PC-3 (cell line): ENCODE data around the gene RBFOX2.

Source experiments
- CTCF ChIP-seq: fragments of 300-600 bp; sonication (generic); conservative IDR thresholded peaks from 2 replicates; pipeline ENCODE4 v1.5.1; 2017; ENCODE audit warnings: antibody characterized with exemption, low read depth, mild to moderate bottlenecking, low read length
- EZH2 ChIP-seq: fragments of 300-600 bp; sonication (generic); IDR thresholded peaks from one replicate; pipeline ENCODE4 v1.6.1; 2017; ENCODE audit warnings: antibody characterized with exemption, mild to moderate bottlenecking, low read length; ENCODE audit not compliant: unreplicated experiment
- EZH2phosphoT487 ChIP-seq: fragments of 300-600 bp; sonication (generic); IDR thresholded peaks from 2 replicates; pipeline ENCODE4 v1.6.1; 2018; ENCODE audit warnings: mild to moderate bottlenecking, antibody characterized with exemption, low read length, borderline replicate concordance

- TF ChIP-seq CTCF (no peak), EZH2phosphoT487 (no peak), EZH2 (no peak)
Measured at GRCh38 chr22:35883031-35883620, 145.5 kb downstream of the RBFOX2 start.
